Upper lobe of right lung (tissue), 1 donor: ENCODE results near the gene LIPI. TPM values are rescaled to one million over a fixed set of nuclear protein-coding genes. Genes with fewer than 3 reads are reported as not detected.

Experiments
- total RNA-seq: library from RNA; stranded (reverse); fragmentation: NEBNext Ultra II Directional; extraction: Animal tissue kit (Norgen Biotek cat#: 25700); gene quantifications from one replicate; pipeline ENCODE4 v1.2.1, GENCODE V29; 2021
- donor health status: DM: no; HTN: yes; CAD: no; lungs with severe emphysema.

Gene LIPI
- total RNA-seq, 1 donor from 2014 or later, result not detected

Other genes starting within 250 kb of the LIPI start
- gene RBM11, start 5.2 kb upstream of the LIPI start, total RNA-seq, result 1.7 TPM
- gene HSPA13, start 172.2 kb upstream of the LIPI start, total RNA-seq, result 24.9 TPM